GM21723 (cell line): ENCODE data around the gene FOXK2.
A peak's percentile ranks its signal among the peaks of the same experiment; 100 is the strongest.

ENCODE experiments used
- ATAC-seq: cut with Tn5 transposase; IDR thresholded peaks from one replicate; pipeline ENCODE4 v1.9.1; 2021; ENCODE audit warnings: mild to moderate bottlenecking, moderate library complexity; ENCODE audit not compliant: unreplicated experiment

FOXK2 gene

GRCh38 chr17:82632451-82632850 is 112.9 kb downstream of the FOXK2 start:
- ATAC-seq = no peak

GRCh38 chr17:82633343-82633742 is 113.8 kb downstream of the FOXK2 start:
- no peak for ATAC-seq

GRCh38 chr17:82636626-82637598 is 117.4 kb downstream of the FOXK2 start:
- no peak for ATAC-seq

- no peak for ATAC-seq
Observed at GRCh38 chr17:82638183-82638773, 118.7 kb downstream of the FOXK2 start.

- no peak for ATAC-seq
Observed at GRCh38 chr17:82639628-82640027, 120.1 kb downstream of the FOXK2 start.

- no peak for ATAC-seq
Observed at GRCh38 chr17:82640036-82640435, 120.5 kb downstream of the FOXK2 start.

GRCh38 chr17:82642022-82642421 is 122.5 kb downstream of the FOXK2 start:
- no peak for ATAC-seq

- ATAC-seq = no peak
Observed at GRCh38 chr17:82644148-82644547, 124.6 kb downstream of the FOXK2 start.

GRCh38 chr17:82645516-82645915 is 126.0 kb downstream of the FOXK2 start:
- no peak for ATAC-seq

- ATAC-seq = peak; percentile 28
Observed at GRCh38 chr17:82647593-82648164, 128.1 kb downstream of the FOXK2 start.

- ATAC-seq = peak; percentile 81
Observed at GRCh38 chr17:82648165-82648668, 128.7 kb downstream of the FOXK2 start, which contains the start of gene WDR45B. WDR45B (minus strand) TSS chr17:82648444; CDS start chr17:82648340, 104 bp downstream.

- ATAC-seq = no peak
Observed at GRCh38 chr17:82648742-82649331, 129.3 kb downstream of the FOXK2 start.

GRCh38 chr17:82649501-82650261 is 130.1 kb downstream of the FOXK2 start:
- no peak for ATAC-seq

GRCh38 chr17:82650723-82651122 is 131.2 kb downstream of the FOXK2 start:
- ATAC-seq = no peak

- ATAC-seq = no peak
Observed at GRCh38 chr17:82653651-82654528, 134.4 kb downstream of the FOXK2 start.
